ENCODE measurements around the gene CCL28. TPM values are rescaled to one million over a fixed set of nuclear protein-coding genes. Genes with fewer than 3 reads are reported as not detected.

Gene CCL28
- total and polyA plus RNA-seq, 2 donors (not counting 3 experiments of a cell fraction or from before 2014, with no cell fraction given): 1.2 to 1.8 TPM

- dilution Hi-C loops (cut with MboI; ENCODE audit: extremely low pct_ligation_motif_present, low sequenced_read_pairs) (no loop called here), intact Hi-C loops (cut with micrococcal nuclease) (no loop called here)
- no TSS peak for BruUV-seq (replicated peaks)
- Histone ChIP-seq H3K79me2 (ENCODE audit: control insufficient read depth, insufficient read depth, low read length) (no peaks in the 10 kb centered on the region), H2AFZ (ENCODE audit: low read depth, low read length) (no peak overlapping the region), H4K20me1 (replicated peaks; ENCODE audit: control insufficient read depth, extremely low read depth, insufficient read depth, low read length) (no peaks in the 10 kb centered on the region), H3K27ac (ENCODE audit: insufficient read depth, low read depth, low read length) (no peak overlapping the region), H3K9ac (replicated peaks; ENCODE audit: extremely low read depth, insufficient read depth, low read length) (no peak overlapping the region), H3K4me1 (ENCODE audit: control insufficient read depth, extremely low read depth, insufficient read depth, low read length) (no peaks in the 10 kb centered on the region), H3K9me1 (replicated peaks; ENCODE audit: control insufficient read depth, extremely low read depth, insufficient read depth, low read length) (no peaks in the 10 kb centered on the region), H3K27me3 (ENCODE audit: control insufficient read depth in 2 of 2, insufficient read depth in 2 of 2, low read length in 2 of 2) (peaks cover 2 to 4% of the 10 kb centered on the region in 2 experiments), H3K4me3 (replicated peaks in 1 of 3; ENCODE audit: insufficient read depth in 1 of 3, low read depth in 1 of 3, low read length in 3 of 3) (no peak overlapping the region), H3K4me2 (ENCODE audit: insufficient read depth, low read length) (no peak overlapping the region), H3K36me3 (ENCODE audit: control insufficient read depth in 2 of 2, extremely low read depth in 1 of 2, insufficient read depth in 2 of 2, low read length in 2 of 2) (no peaks in the 10 kb centered on the region), H3K9me3 (replicated peaks; ENCODE audit: control insufficient read depth, insufficient read depth, low read length) (no peaks in the 10 kb centered on the region)
- POLR2A ChIA-PET: no interaction called here
- FAIRE-seq (no peak), DNase-seq (ENCODE audit: low read depth, low spot score) (peak; percentile 13)
- CTCF ChIA-PET: no interaction called here
- no peak for TF ChIP-seq EZH2 (IDR thresholded peaks at IDR 0.05; ENCODE audit: borderline replicate concordance, low read depth, low read length, severe bottlenecking)
- TF ChIP-seq MAX (IDR thresholded peaks at IDR 0.05; ENCODE audit: insufficient read depth, insufficient read length): no peak
- TF ChIP-seq JUN (IDR thresholded peaks at IDR 0.05; ENCODE audit: borderline replicate concordance, insufficient read depth, insufficient read length, low read depth): no peak
- TF ChIP-seq CTCF (IDR thresholded peaks at IDR 0.05; ENCODE audit: extremely low read depth in 1 of 2, insufficient read depth in 1 of 2, low read depth in 1 of 2, low read length in 2 of 2): no peak
- TF ChIP-seq GATA2 (IDR thresholded peaks at IDR 0.05; ENCODE audit: insufficient read depth, insufficient read length, low read depth, low read length): no peak
- no peak for TF ChIP-seq POLR2A (IDR thresholded peaks at IDR 0.05; ENCODE audit: low read depth, low read length)
- no peak for TF ChIP-seq FOS (IDR thresholded peaks at IDR 0.05; ENCODE audit: borderline replicate concordance, insufficient read depth, low read length)
- no peak for TF ChIP-seq MYC (IDR thresholded peaks at IDR 0.05; ENCODE audit: low read depth, low read length)
- no peak for TF ChIP-seq POLR2AphosphoS5 (IDR thresholded peaks at IDR 0.05; ENCODE audit: insufficient read depth, low read depth, low read length)
Measured at GRCh38 chr5:43367909-43368669, 44.1 kb downstream of the CCL28 start.

Measured in endothelial cell of umbilical vein (primary cell).